GM12878 (cell line): ENCODE data around the gene AUNIP. TPM values are rescaled to one million over a fixed set of nuclear protein-coding genes. Genes with fewer than 3 reads are reported as not detected.

Source experiments
- ATAC-seq: fragments of 200-7000 bp; cut with Tn5 transposase; 3 replicates; pipeline ENCODE4 v1.9.1; 2020; ENCODE audit warnings: mild to moderate bottlenecking, moderate library complexity
- BruUV-seq: library from RNA; stranded (reverse); fragments of 400-500 nt; replicated peaks from 2 replicates; lab custom pipeline; 2021; lab: Mats Ljungman, UMichigan
- CTCF ChIA-PET: fragments of 300-600 bp; sonication (Branson Sonifier 250); formaldehyde crosslinking; extraction: SDS; loops from one replicate; lab custom pipeline; 2021; ENCODE audit warnings: inconsistent platforms; lab: Yijun Ruan, JAX
- POLR2A ChIA-PET: fragments of 350-600 bp; formaldehyde crosslinking; extraction: SDS; loops from one replicate; lab custom pipeline; 2021; ENCODE audit warnings: inconsistent platforms; lab: Charles Lee
- RAD21 ChIA-PET: fragments of 300-600 bp; sonication (Branson Sonifier 250); formaldehyde crosslinking; loops from one replicate; lab custom pipeline; 2023; ENCODE audit warnings: antibody characterized with exemption; ENCODE audit not compliant: unreplicated experiment; lab: Charles Lee
- SMC1A ChIA-PET: fragments of 300-600 bp; sonication (Branson Sonifier 250); formaldehyde crosslinking; loops from one replicate; lab custom pipeline; 2023; ENCODE audit not compliant: unreplicated experiment, uncharacterized antibody; lab: Charles Lee
- DNase-seq: peaks from one replicate; pipeline ENCODE4 v3.0.0-alpha.2; 2011; ENCODE audit warnings: low read depth, low spot score
- FAIRE-seq: peaks from 3 replicates; lab custom pipeline; 2011; peaks lifted over from hg19 to GRCh38; lab: Jason Lieb, UNC
- H2AFZ ChIP-seq: 2 replicates; pipeline ENCODE4 v1.6.0; 2011; ENCODE audit warnings: low read depth, low read length, control low read depth; ENCODE audit not compliant: control insufficient read depth
- H3K27ac ChIP-seq: 2 replicates; pipeline ENCODE4 v1.5.1; 2011; ENCODE audit warnings: control low read depth; ENCODE audit not compliant: control insufficient read depth, insufficient read depth
- H3K27me3 ChIP-seq, 2 experiments: replicated peaks in 1 of 2; 2 replicates each; pipeline versions ENCODE4 v1.6.0 to v1.6.1; 2011; ENCODE audit warnings: low read length in 1 of 2; ENCODE audit not compliant: control insufficient read depth in 2 of 2, insufficient read depth in 2 of 2
- H3K36me3 ChIP-seq, 2 experiments: 2 replicates each; pipeline ENCODE4 v1.5.1; 2011; ENCODE audit warnings: low read length in 1 of 2; ENCODE audit not compliant: control insufficient read depth in 2 of 2, insufficient read depth in 2 of 2
- H3K4me1 ChIP-seq: 2 replicates; pipeline ENCODE4 v1.6.1; 2011; ENCODE audit warnings: mild to moderate bottlenecking, low read length, moderate library complexity, mixed read lengths; ENCODE audit not compliant: control insufficient read depth, insufficient read depth
- H3K4me2 ChIP-seq: 2 replicates; pipeline ENCODE4 v1.6.0; 2011; ENCODE audit warnings: control low read depth; ENCODE audit not compliant: control insufficient read depth, insufficient read depth
- H3K4me3 ChIP-seq: fragments of 200-600 bp; sonication (generic); 2 replicates; pipeline ENCODE4 v1.5.1; 2016
- H3K79me2 ChIP-seq: 2 replicates; pipeline ENCODE4 v1.6.0; 2011; ENCODE audit warnings: low read length; ENCODE audit not compliant: control insufficient read depth, insufficient read depth
- H3K9ac ChIP-seq: 2 replicates; pipeline ENCODE4 v1.8.0; 2011; ENCODE audit warnings: low read length, control low read depth, mixed read lengths; ENCODE audit not compliant: control insufficient read depth, insufficient read depth
- H3K9me3 ChIP-seq: replicated peaks from 3 replicates; pipeline ENCODE4 v1.5.1; 2011; ENCODE audit warnings: mild to moderate bottlenecking, low read length; ENCODE audit not compliant: control insufficient read depth, insufficient read depth
- H4K20me1 ChIP-seq: 2 replicates; pipeline ENCODE4 v1.6.0; 2011; ENCODE audit not compliant: control insufficient read depth, insufficient read depth
- DPF2 ChIP-seq: fragments of 450-650 bp; IDR thresholded peaks from 2 replicates; pipeline ENCODE4 v1.6.1; 2017; ENCODE audit warnings: mild to moderate bottlenecking
- ETV6 ChIP-seq, 2 experiments: fragments of 450-650 bp in 1 of 2; IDR thresholded peaks in 1 of 2; conservative IDR thresholded peaks in 1 of 2; 2 replicates each; pipeline ENCODE4 v1.6.1; 2014; ENCODE audit warnings: antibody characterized with exemption in 1 of 2, borderline replicate concordance in 1 of 2, low read depth in 1 of 2, mild to moderate bottlenecking in 1 of 2, moderate library complexity in 1 of 2
- HCFC1 ChIP-seq: fragments of 150-350 bp; IDR thresholded peaks from 2 replicates; pipeline ENCODE4 v1.6.1; 2014; ENCODE audit warnings: low read length
- HDAC2 ChIP-seq: fragments of 200-600 bp; sonication (generic); IDR thresholded peaks from 2 replicates; pipeline ENCODE4 v1.6.1; 2017
- KDM1A ChIP-seq: fragments of 200-600 bp; sonication (generic); IDR thresholded peaks from 2 replicates; pipeline ENCODE4 v1.6.1; 2016; ENCODE audit warnings: borderline replicate concordance
- MEF2B ChIP-seq: fragments of 450-650 bp; IDR thresholded peaks from 2 replicates; pipeline ENCODE4 v1.6.1; 2018; ENCODE audit warnings: mild to moderate bottlenecking, moderate library complexity; ENCODE audit not compliant: partially characterized antibody, poor library complexity, severe bottlenecking
- NFYB ChIP-seq: IDR thresholded peaks from 2 replicates; pipeline ENCODE4 v1.6.1; 2011; ENCODE audit warnings: low read depth, mild to moderate bottlenecking, low read length, improper control_type of control experiment, moderate library complexity; ENCODE audit not compliant: insufficient read depth
- NR2F1 ChIP-seq: fragments of 450-650 bp; conservative IDR thresholded peaks from 2 replicates; pipeline ENCODE4 v1.6.1; 2017; ENCODE audit warnings: mild to moderate bottlenecking
- SIN3A ChIP-seq: IDR thresholded peaks from 2 replicates; pipeline ENCODE4 v1.6.1; 2012; ENCODE audit warnings: low read depth, low read length, improper control_type of control experiment
- SP1 ChIP-seq: IDR thresholded peaks from one replicate; pipeline ENCODE4 v1.6.1; 2011; ENCODE audit warnings: low read depth, low read length
- TBL1XR1 ChIP-seq: IDR thresholded peaks from 2 replicates; pipeline ENCODE4 v1.6.1; 2012; ENCODE audit warnings: low read depth, low read length, improper control_type of control experiment
- TCF3 ChIP-seq: IDR thresholded peaks from 2 replicates; pipeline ENCODE4 v1.6.1; 2012; ENCODE audit warnings: low read depth, mild to moderate bottlenecking, low read length, borderline replicate concordance; ENCODE audit not compliant: insufficient read depth
- ZSCAN29 ChIP-seq: fragments of 450-650 bp; IDR thresholded peaks from 2 replicates; pipeline ENCODE4 v1.6.1; 2017; ENCODE audit warnings: mild to moderate bottlenecking, moderate library complexity
- WGBS: methylation state at CpG from one replicate; pipeline ENCODE4 v1.1.6; 2016; ENCODE audit warnings: low lambda C conversion rate; ENCODE audit not compliant: insufficient replicate concordance, insufficient coverage; ENCODE audit errors: missing lambda C conversion rate; 5-methylcytosine and 5-hydroxymethylcytosine counted together
- in situ Hi-C: fragments of 300-500 bp; cut with MboI; formaldehyde crosslinking; loops from 9 replicates; pipeline ENCODE4 v1.14.3; 2018; ENCODE audit warnings: mixed read lengths
- intact Hi-C: fragments of 100-400 bp; cut with micrococcal nuclease; formaldehyde crosslinking; loops from one replicate; pipeline ENCODE4 v1.14.2; 2022; ENCODE audit not compliant: unreplicated experiment
- polyA plus RNA-seq, 11 experiments: library from polyadenylated mRNA; depleted of rRNA in 4 of 11; unstranded in 6 of 11; stranded (reverse) in 5 of 11; fragments of >200 nt; fragmentation: Nextera tagmentation in 4 of 11; fragmentation: Illumina TruSeq in 1 of 11; extraction: Ambion mirVana in 4 of 11; extraction: Trizol in 1 of 11; gene quantifications; 1 replicate in 1 of 11; 2 replicates in 10 of 11; pipeline versions ENCODE4 v1.2.1 to v1.2.3, GENCODE V29; 2011 to 2016; ENCODE audit warnings: inconsistent platforms in 2 of 11, missing spikeins in 2 of 11, low read depth in 1 of 11
- total RNA-seq, 4 experiments: library from RNA; depleted of rRNA in 3 of 4; stranded (reverse); fragments of >200 nt in 3 of 4; fragmentation: Illumina TruSeq in 1 of 4; extraction: Trizol in 1 of 4; gene quantifications; 2 replicates each; pipeline versions ENCODE4 v1.2.1 to v1.2.3, GENCODE V29; 2013 to 2021
- TF ChIP-seq, protein P1 (sequence below): fragments of 450-650 bp; conservative IDR thresholded peaks from 2 replicates; pipeline ENCODE4 v1.6.1; 2017; ENCODE audit warnings: mild to moderate bottlenecking, moderate library complexity
- TF ChIP-seq, protein P2 (sequence below): IDR thresholded peaks from 2 replicates; pipeline ENCODE4 v1.6.1; 2011; ENCODE audit warnings: mild to moderate bottlenecking, low read depth, low read length, moderate library complexity; ENCODE audit not compliant: insufficient replicate concordance
- TF ChIP-seq, protein P3 (sequence below): fragments of 450-650 bp; IDR thresholded peaks from 2 replicates; pipeline ENCODE4 v1.6.1; 2017; ENCODE audit warnings: low read depth, mild to moderate bottlenecking, moderate library complexity
- TF ChIP-seq, protein P4 (sequence below): fragments of 450-650 bp; IDR thresholded peaks from 2 replicates; pipeline ENCODE4 v1.6.1; 2017; ENCODE audit warnings: mild to moderate bottlenecking

AUNIP gene
- total and polyA plus RNA-seq, 10 of the 15 experiments (the other 5 are each of a cell fraction or from before 2014, with no cell fraction given), result 3.9 to 20.0 (median 12.7) TPM

DNA sequence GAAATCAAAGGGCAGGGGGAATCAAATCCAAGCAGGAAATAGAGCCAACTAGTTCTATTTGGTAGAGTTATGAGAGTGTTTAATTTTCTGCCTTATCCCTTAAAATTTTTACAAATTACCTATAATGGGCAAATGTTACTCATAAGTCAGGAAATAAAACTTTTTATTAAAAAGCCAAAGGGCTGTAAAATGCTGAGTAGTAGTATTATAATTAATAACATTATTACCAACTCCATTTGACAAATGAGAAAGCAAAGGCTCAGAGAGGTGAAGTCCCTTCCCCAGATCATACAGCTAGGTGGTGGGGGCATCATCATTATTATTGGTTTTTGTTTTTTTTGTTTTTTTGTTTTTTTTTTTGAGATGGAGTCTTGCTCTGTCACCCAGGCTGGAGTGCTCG is 55.9 kb downstream of the AUNIP start:
- ChIA-PET POLR2A (interaction anchor here (0.7 to 1.6 kb wide), 4 partner anchors 16 to 260 kb away, joined by 3 to 6 read pairs (median 4); partner anchors contain the start of genes LDLRAP1 and MTFR1L), RAD21 (interaction anchor here (1.3 to 2.3 kb wide), 3 partner anchors 16 to 276 kb away, joined by 3 to 6 read pairs (median 5); partner anchors contain the start of gene MTFR1L), SMC1A (interaction anchor here (0.9 to 2.2 kb wide), 5 partner anchors 11 to 368 kb away, joined by 3 to 7 read pairs (median 3); no protein-coding TSS in a partner anchor)
- 92% methylated on average over 1 of the region's 1 CpG for WGBS
- Histone ChIP-seq H3K4me1 (peaks cover 33% of the 10 kb centered on the region), H3K9me3 (no peaks in the 10 kb centered on the region; the same call in 2 of the 3 replicates), H3K27me3 (no peaks in the 10 kb centered on the region), H3K36me3 (no peaks in the 10 kb centered on the region), H4K20me1 (no peaks in the 10 kb centered on the region), H3K27ac (no peak overlapping the region), H3K4me2 (peak overlapping the region; percentile 78), H3K79me2 (no peaks in the 10 kb centered on the region), H2AFZ (no peak overlapping the region), H3K9ac (no peak overlapping the region), H3K4me3 (no peak overlapping the region)
- ATAC-seq (no peak), FAIRE-seq (no peak)
- in situ Hi-C loops, result loop anchor here (25.0 kb wide), 1 partner anchor 391 kb away; the partner anchor contains the start of gene RHCE
- no TSS peak for BruUV-seq
- TF ChIP-seq ZSCAN29 (no peak), HDAC2 (no peak), HCFC1 (no peak), ETV6 (conservative IDR thresholded peaks at IDR 0.05 in 1 of 2, IDR thresholded peaks at IDR 0.05 in 1 of 2; ENCODE audit: borderline replicate concordance in 1 of 2, low read depth in 1 of 2) (no peak), KDM1A (no peak), TBL1XR1 (no peak), NR2F1 (no peak), NFYB (no peak), DPF2 (no peak), MEF2B (no peak), SP1 (no peak), TCF3 (no peak), SIN3A (no peak)
- TF ChIP-seq, protein P1, sequence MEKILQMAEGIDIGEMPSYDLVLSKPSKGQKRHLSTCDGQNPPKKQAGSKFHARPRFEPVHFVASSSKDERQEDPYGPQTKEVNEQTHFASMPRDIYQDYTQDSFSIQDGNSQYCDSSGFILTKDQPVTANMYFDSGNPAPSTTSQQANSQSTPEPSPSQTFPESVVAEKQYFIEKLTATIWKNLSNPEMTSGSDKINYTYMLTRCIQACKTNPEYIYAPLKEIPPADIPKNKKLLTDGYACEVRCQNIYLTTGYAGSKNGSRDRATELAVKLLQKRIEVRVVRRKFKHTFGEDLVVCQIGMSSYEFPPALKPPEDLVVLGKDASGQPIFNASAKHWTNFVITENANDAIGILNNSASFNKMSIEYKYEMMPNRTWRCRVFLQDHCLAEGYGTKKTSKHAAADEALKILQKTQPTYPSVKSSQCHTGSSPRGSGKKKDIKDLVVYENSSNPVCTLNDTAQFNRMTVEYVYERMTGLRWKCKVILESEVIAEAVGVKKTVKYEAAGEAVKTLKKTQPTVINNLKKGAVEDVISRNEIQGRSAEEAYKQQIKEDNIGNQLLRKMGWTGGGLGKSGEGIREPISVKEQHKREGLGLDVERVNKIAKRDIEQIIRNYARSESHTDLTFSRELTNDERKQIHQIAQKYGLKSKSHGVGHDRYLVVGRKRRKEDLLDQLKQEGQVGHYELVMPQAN, result no peak
- TF ChIP-seq, protein P2, sequence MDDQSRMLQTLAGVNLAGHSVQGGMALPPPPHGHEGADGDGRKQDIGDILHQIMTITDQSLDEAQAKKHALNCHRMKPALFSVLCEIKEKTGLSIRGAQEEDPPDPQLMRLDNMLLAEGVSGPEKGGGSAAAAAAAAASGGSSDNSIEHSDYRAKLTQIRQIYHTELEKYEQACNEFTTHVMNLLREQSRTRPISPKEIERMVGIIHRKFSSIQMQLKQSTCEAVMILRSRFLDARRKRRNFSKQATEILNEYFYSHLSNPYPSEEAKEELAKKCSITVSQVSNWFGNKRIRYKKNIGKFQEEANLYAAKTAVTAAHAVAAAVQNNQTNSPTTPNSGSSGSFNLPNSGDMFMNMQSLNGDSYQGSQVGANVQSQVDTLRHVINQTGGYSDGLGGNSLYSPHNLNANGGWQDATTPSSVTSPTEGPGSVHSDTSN, result no peak
- TF ChIP-seq, protein P3, sequence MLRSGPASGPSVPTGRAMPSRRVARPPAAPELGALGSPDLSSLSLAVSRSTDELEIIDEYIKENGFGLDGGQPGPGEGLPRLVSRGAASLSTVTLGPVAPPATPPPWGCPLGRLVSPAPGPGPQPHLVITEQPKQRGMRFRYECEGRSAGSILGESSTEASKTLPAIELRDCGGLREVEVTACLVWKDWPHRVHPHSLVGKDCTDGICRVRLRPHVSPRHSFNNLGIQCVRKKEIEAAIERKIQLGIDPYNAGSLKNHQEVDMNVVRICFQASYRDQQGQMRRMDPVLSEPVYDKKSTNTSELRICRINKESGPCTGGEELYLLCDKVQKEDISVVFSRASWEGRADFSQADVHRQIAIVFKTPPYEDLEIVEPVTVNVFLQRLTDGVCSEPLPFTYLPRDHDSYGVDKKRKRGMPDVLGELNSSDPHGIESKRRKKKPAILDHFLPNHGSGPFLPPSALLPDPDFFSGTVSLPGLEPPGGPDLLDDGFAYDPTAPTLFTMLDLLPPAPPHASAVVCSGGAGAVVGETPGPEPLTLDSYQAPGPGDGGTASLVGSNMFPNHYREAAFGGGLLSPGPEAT, result no peak
- TF ChIP-seq, protein P4, sequence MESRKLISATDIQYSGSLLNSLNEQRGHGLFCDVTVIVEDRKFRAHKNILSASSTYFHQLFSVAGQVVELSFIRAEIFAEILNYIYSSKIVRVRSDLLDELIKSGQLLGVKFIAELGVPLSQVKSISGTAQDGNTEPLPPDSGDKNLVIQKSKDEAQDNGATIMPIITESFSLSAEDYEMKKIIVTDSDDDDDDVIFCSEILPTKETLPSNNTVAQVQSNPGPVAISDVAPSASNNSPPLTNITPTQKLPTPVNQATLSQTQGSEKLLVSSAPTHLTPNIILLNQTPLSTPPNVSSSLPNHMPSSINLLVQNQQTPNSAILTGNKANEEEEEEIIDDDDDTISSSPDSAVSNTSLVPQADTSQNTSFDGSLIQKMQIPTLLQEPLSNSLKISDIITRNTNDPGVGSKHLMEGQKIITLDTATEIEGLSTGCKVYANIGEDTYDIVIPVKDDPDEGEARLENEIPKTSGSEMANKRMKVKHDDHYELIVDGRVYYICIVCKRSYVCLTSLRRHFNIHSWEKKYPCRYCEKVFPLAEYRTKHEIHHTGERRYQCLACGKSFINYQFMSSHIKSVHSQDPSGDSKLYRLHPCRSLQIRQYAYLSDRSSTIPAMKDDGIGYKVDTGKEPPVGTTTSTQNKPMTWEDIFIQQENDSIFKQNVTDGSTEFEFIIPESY, result no peak
- TF ChIP-seq, all 136 proteins: peak for 0
- intact Hi-C loops, result loop anchor here (5.0 to 10.0 kb wide), 2 partner anchors 126 to 559 kb away; partner anchors contain the start of gene RSRP1
- DNase-seq, result no peak
- CTCF ChIA-PET, result interaction anchor here (0.7 to 8.4 kb wide), 7 partner anchors 8 to 282 kb away, joined by 3 to 63 read pairs (median 4); partner anchors contain the start of gene MTFR1L
